Adipose tissue (tissue), 3 donors: ENCODE measurements around the gene CDH22. TPM values are rescaled to one million over a fixed set of nuclear protein-coding genes. Genes with fewer than 3 reads are reported as not detected.

Source experiments
- H3K27ac ChIP-seq: one replicate; pipeline ENCODE4 v1.5.1; 2013; ENCODE audit warnings: low read depth, low read length
- WGBS, 3 donors: extraction: QIAGEN DNeasy Blood & Tissue Kit; methylation state at CpG; one replicate each; pipeline ENCODE4 v1.1.7; 2013; 5-methylcytosine and 5-hydroxymethylcytosine counted together
- polyA plus RNA-seq, 3 donors: library from polyadenylated mRNA; stranded (reverse); fragments of 200-250 nt; gene quantifications; one replicate each; pipeline ENCODE4 v1.2.3, GENCODE V29; 2013
- donor health status: healthy with polysubstance abuse.
- donor health status: Bipolar disorder and iron deficiency.
- donor health status: healthy.

The CDH22 gene
- polyA plus RNA-seq, 3 donors = 0.16 to 1.3 (median 0.45) TPM

DNA sequence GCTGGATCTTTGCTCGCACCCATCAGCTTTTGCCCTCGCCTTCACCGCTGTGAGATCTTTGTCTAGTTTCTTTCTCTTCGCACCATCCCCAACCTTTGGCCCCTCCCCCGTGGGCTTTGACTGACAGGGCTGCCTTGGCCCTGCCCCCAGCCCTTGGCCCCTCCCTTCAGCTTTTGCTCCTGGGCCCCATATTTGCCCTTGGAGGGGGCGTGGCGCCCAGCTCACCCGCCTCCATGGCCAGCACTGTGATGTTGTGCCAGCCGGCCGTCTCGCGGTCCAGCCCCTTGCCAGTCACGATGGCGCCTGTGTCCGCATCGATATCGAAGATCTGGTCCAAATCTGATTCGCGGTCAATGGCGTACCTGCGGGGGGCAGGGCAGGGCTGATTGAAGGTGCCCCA, 109.1 kb downstream of the CDH22 start:
- no peak overlapping the region for H3K27ac ChIP-seq
- WGBS, 3 donors = 14 to 19% (median 16%) methylated on average over 21 of the region's 21 CpGs

DNA sequence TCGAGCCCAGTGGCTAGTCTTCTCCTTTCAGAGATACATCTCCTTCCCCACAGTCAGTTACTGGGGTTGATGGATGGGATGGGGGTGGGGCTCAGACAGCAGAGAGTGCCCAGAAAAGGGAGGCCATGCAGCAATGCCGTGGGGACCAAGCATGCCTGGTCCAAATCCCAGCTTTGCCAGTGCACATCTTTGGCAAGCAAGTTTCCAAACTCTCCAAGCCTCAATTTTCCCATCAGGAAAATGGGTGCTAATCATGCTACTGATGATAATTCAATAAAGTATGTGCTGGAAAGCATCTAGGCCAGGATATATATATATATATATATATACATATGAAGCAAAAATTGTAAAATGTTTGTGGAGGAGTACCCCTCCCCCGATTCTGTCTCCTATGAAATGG, 111.3 kb downstream of the CDH22 start:
- WGBS, 3 donors = 51 to 69% (median 65%) methylated on average over 3 of the region's 3 CpGs
- no peak overlapping the region for H3K27ac ChIP-seq

- H3K27ac ChIP-seq = no peak overlapping the region
- WGBS, 3 donors = 49 to 53% (median 51%) methylated on average over 17 of the region's 17 CpGs
Observed at GRCh38 chr20:46195264-46196036, 112.8 kb downstream of the CDH22 start.

DNA sequence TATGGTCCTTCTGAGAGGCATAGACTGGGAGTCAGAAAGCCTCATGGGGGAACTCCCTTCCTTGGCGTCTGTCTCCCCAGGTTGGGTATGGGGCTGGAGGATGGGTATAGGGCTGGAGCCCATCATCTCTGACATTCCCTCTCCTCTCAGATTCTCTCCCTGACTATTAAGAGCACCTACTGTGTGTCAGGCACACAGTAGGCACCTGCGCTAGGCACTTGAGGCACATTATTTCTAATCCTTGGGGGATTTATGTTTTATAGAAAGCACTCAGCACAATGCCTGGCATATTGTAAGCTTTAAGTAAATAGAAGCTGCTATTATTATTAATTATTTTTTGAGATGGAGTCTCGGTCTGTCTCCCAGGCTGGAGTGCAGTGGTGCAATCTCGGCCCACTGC, 113.9 kb downstream of the CDH22 start:
- 70 to 91% (median 86%) methylated on average over 4 of the region's 4 CpGs for WGBS, 3 donors
- H3K27ac ChIP-seq = no peak overlapping the region

GRCh38 chr20:46192376-46192944, 115.8 kb downstream of the CDH22 start:
- no peak overlapping the region for H3K27ac ChIP-seq
- 6 to 14% (median 7%) methylated on average over 6 of the region's 6 CpGs for WGBS, 3 donors

DNA sequence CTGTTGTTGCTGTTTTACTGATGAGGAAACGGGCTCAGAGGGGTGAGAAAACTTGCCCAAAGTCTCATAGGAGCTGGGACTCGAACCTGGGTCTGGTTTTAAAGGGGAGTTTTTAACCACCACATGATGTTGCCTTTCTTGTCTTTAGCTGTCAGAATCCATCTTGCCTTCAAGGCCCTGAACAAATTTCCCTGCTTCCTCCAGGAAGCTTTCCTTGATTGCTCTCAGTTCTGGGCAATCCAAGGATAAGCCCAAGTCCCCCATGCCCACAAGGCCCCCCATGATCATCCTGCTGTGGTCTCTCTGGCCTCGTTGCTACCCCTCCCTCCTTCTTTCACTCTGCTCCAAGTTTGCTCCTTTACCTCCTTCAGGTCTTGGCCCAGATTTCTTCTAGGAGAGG, 116.7 kb downstream of the CDH22 start:
- H3K27ac ChIP-seq = no peak overlapping the region
- WGBS, 3 donors = 64 to 70% (median 67%) methylated on average over 3 of the region's 3 CpGs

- 72 to 78% (median 76%) methylated on average over 4 of the region's 4 CpGs for WGBS, 3 donors
- no peak overlapping the region for H3K27ac ChIP-seq
Observed at GRCh38 chr20:46191168-46191540, 117.1 kb downstream of the CDH22 start.

DNA sequence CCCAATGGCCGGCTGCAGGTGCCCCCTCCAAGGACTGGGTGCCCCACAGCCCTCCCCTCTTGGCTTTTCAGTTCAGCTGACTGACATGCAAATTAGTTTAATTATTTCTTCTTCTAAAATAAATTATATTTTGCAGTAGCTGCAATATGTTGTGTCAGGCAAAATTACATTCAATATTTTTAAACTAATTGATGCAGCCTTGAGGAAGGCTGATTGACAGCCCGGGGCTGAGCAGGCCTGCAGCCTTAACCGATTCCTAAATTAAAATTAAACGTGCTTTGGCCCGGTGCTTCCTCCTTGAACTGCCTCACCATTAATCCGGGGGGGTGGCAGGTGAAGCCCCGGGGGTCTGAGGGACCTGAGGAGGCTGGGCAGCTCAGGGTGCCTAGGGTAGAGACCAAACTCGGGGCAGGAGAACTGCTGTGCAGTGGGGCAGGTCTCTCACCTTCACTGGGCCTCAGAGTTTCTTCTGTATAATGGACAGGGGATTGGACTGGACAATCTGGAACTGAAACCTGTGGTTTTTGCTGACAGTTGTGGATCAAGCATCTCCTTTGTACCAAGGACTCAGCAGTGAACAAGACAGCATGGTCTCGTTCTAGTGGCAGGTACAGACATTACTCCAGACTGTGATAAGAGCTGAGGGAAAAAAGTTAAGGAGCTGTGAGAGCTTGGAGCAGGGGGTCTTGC, 117.7 kb downstream of the CDH22 start:
- no peak overlapping the region for H3K27ac ChIP-seq
- WGBS, 3 donors = 57 to 74% (median 73%) methylated on average over 9 of the region's 9 CpGs

DNA sequence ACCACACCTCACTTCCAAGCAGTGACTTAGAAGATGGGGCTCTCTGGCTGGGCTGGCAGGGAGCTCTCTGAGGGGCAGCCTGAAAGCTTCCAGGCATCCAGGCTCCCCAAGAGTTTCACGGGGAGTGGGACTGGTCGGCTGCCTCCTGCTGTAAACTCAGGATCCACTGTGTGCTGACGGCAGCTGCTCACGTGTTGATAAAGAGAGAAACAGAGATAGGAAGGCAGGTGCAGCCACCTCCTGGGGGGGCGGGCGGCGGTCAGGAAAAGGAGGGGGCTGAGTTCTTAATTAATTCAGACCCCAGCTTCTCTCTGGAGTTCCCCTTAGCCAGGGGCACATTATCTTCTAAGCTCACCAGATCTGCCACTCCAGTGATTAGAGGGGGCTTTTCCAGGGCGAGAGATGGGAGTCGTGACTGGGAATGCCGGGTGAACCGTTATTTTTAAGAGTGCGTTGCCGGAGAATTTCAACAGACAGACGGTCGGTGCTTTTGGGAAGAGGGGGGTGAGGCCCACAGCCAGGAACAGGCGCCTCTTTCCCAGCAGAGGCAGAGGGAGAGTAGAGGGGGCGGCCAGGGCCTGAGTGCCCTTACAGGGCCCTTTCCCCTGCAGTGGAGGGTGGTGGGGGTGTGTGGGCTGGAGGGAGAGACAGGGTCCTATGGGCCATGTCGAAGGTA, 119.3 kb downstream of the CDH22 start:
- H3K27ac ChIP-seq = no peak overlapping the region
- 21 to 47% (median 42%) methylated on average over 18 of the region's 18 CpGs for WGBS, 3 donors

- WGBS, 3 donors = 73 to 84% (median 82%) methylated on average over 5 of the region's 5 CpGs
- H3K27ac ChIP-seq = no peak overlapping the region
Observed at GRCh38 chr20:46186210-46186609, 122.1 kb downstream of the CDH22 start.

DNA sequence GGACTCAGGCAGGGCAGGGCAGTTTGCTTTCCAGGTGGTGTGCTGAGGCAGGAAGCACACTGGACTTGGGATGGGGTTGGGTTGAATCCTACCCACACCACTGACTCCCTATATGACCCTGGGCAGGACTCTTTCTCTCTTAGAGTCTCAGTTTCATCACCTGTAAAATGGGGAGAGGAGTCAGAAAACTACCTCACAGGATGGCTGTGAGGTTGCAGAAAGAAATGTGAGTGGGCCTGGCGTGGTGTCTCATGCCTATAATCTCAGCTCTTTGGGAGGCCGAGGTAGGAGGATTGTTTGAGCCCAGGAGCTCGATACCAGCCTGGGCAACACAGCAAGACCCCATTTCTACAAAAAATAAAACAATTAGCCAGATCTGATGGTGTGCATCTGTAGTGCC, 122.9 kb downstream of the CDH22 start:
- H3K27ac ChIP-seq = no peak overlapping the region
- WGBS, 3 donors = 83 to 96% (median 91%) methylated on average over 3 of the region's 3 CpGs

DNA sequence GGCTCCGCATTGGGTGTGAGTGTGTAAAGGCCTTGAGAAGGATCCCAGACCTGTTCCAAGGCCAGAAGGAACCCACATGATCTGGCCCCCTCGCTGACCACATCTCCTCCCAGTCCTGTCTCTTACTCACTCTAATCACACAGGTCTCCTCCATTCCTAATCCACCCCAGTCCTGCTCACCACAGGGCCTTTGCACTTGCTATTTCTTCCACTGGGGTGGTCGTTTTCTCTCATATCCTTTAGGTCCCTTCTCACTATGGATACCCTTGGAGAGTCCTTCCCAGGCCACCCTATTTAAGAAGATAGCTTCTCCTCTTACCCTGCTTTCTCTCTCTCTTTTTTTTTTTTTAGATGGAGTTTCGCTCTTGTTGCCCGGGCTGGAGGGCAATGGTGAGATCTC, 124.5 kb downstream of the CDH22 start:
- WGBS, 3 donors = 77 to 91% (median 89%) methylated on average over 5 of the region's 5 CpGs
- no peak overlapping the region for H3K27ac ChIP-seq

DNA sequence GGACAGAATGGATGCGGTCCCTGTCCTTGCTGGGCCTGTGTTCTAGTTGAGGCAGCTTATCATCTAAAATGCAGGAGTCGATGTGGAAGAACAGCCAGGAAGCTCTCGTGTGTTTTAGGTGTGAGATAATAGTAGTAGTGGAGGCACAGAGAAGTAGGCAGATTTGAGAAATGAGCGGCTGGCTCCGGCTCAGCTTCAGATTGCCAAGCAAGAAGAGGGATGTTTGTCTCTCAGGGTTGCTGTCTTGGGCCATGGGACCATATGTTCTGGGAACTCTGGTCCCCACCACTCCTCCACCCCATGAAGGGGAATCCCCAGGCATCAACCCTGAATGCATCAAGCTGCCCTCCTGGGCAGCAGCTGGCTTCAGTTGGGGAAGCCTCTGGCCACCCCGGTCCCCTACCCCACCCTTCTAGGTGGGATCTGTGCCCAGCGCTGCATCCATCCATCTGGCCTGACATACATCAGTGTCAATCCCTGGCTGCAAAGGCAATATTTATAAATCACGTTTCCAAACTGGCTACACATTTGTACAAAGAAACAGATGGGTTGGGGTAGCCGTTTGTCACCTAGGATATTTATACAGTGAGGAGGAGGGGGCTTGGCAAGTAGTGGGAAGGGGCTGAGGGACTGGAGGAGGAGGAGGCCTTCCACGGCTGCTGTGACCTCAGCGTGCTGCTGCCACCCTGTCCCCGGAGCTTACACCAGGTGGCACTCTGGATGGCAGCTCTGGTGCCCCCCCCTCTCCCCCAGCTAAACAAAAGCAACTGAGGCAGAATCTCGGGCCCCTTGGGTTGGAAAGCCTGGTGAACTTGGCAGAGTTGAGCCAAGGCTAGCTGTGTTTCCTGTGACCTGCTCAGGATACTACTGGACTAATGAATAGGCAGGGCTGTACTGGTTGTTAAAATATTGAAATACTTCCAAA, 125.8 kb downstream of the CDH22 start:
- H3K27ac ChIP-seq = no peak overlapping the region
- 65 to 73% (median 67%) methylated on average over 13 of the region's 13 CpGs for WGBS, 3 donors

DNA sequence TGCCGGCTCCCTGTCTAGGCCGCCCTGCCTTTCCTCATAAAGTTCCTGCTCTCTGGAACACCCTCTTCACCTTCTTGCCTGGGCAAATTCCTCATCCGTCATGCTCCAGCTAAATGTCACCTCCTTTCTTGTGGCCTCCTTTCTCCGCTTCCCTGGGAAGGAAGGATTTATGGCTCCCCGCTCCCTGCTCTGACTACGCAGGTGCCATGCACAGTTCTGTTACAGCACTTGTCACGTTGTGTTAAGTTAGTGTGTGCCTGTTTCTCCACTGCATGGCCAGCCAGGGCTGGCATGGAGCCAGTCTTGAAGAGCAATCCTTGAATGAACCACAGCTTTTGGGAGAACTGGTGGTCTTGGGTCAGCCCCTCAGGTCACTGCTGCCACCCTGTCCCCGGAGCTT, 128.4 kb downstream of the CDH22 start:
- WGBS, 3 donors = 75 to 76% (median 75%) methylated on average over 8 of the region's 8 CpGs
- H3K27ac ChIP-seq = no peak overlapping the region

GRCh38 chr20:46178891-46179290, 129.4 kb downstream of the CDH22 start:
- WGBS, 3 donors = 33 to 78% (median 71%) methylated on average over 8 of the region's 8 CpGs
- no peak overlapping the region for H3K27ac ChIP-seq

GRCh38 chr20:46177768-46178167, 130.5 kb downstream of the CDH22 start:
- no peak overlapping the region for H3K27ac ChIP-seq
- WGBS, 3 donors = 84 to 91% (median 91%) methylated on average over 15 of the region's 15 CpGs

DNA sequence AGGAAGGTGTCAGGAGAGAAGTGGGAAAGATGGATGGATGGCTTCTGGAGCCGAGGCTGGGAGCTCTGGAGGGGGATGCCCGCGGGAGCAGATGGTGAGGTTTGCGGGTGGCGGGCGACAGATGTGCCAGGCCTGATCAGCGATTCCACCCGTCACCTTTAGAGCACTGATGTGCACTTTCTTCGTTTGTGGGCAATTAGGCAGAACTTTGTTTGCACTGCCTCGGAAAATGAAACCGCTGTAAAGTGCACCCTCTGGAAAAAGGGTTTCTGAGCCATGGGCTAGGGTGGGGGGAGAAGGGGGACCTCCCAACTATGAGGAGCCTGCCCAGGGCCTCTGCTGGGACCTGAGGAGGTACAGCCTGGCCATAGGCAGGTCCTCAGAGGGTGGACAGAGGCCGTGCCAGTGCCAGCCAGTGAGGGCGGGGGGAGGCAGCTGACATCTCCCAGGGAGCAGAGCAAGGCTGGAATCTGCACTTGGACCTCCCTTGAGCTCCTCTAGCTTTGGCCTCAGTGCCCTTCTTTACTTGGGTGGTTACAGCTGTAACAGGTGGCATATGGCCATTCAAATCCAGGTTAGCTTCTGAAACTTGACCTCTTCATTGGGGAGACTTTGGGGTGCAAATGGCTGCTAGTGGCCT, 131.4 kb downstream of the CDH22 start:
- no peak overlapping the region for H3K27ac ChIP-seq
- 81 to 84% (median 82%) methylated on average over 13 of the region's 13 CpGs for WGBS, 3 donors

DNA sequence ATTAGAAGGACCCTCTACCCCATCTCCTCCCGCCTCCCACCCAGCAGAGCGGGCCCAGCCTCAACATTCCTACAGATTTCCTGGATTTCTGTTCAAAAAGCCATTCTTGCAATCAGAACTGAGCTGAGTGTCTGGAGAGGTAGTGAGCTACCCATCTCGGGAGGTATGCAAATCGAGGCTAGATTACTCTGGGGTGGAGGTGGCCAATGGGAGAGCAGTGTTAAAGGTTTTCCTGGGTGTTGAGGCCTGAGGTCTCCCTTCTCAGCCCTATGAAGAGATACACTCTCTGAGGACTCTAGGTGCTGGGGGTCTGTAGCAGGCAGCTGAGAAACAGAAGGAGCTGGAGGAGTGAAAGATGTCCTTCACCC, 133.2 kb downstream of the CDH22 start:
- 85 to 87% (median 86%) methylated on average over 4 of the region's 4 CpGs for whole genome bisulfite sequencing, 3 donors
- H3K27ac ChIP-seq = no peak overlapping the region
